ENCODE measurements around the gene RAD51B. TPM values are rescaled to one million over a fixed set of nuclear protein-coding genes. Genes with fewer than 3 reads are reported as not detected.
A peak's percentile ranks its signal among the peaks of the same experiment; 100 is the strongest.

Gene RAD51B
- total RNA-seq, 6 donors from 2014 or later: 10.6 to 63.9 (median 18.4) TPM

DNA sequence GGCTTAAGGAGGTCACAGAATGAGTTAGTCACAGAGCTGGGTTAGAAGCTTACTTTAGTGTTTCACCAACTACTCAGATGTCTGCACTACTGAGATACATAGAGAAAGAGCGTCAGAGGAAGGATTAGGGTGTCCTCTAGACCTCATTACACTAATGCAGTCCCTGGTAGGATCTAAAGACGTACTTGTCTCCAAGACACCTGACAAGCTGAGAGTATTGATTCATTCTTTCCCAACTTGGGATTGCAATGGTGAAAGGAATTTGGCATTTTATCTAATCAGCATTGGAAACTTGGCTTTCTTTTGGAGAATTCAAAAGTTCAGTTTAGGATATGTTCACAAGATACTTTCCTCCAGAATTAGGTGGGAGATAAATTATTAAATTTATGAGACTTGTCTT lies 571.2 kb downstream of the RAD51B start:
- Histone ChIP-seq H3K9me3 (no peaks in the 10 kb centered on the region), H3K36me3 (no peaks in the 10 kb centered on the region), H3K27ac (peak overlapping the region in 1 of 4 donors; percentile 13), H3K4me3 (no peak overlapping the region), H3K27me3 (no peaks in the 10 kb centered on the region), H3K4me1 (peaks cover 13 to 32% (median 30%) of the 10 kb centered on the region in 4 donors)
- TF ChIP-seq POLR2AphosphoS5 (IDR thresholded peaks at IDR 0.05) (no peak), CTCF (IDR thresholded peaks at IDR 0.05) (no peak), EP300 (IDR thresholded peaks at IDR 0.05) (no peak), POLR2A (IDR thresholded peaks at IDR 0.05) (no peak)
- 91 to 93% methylated on average over 2 of the region's 2 CpGs for WGBS, 2 donors
- DNase-seq (no peak), ATAC-seq (ENCODE audit: low FRiP score in 2 of 2) (no peak)

- 83 to 92% methylated on average over 4 of the region's 4 CpGs for WGBS, 2 donors
- TF ChIP-seq EP300 (IDR thresholded peaks at IDR 0.05): no peak
- no peak for TF ChIP-seq CTCF (IDR thresholded peaks at IDR 0.05)
- no peak for TF ChIP-seq POLR2A (IDR thresholded peaks at IDR 0.05)
- TF ChIP-seq POLR2AphosphoS5 (IDR thresholded peaks at IDR 0.05): no peak
- Histone ChIP-seq H3K4me1 (peaks cover 17 to 38% (median 32%) of the 10 kb centered on the region in 4 donors), H3K9me3 (no peaks in the 10 kb centered on the region), H3K36me3 (no peaks in the 10 kb centered on the region), H3K4me3 (no peak overlapping the region), H3K27me3 (no peaks in the 10 kb centered on the region), H3K27ac (peak overlapping the region in 3 of 4 donors; percentile 10 to 76 (median 41))
- ATAC-seq (ENCODE audit: low FRiP score in 2 of 2) (peak in 1 of 2 donors; percentile 59), DNase-seq (no peak)
These were observed 571.9 kb downstream of the RAD51B start for GRCh38 chr14:68391311-68392014.

DNA sequence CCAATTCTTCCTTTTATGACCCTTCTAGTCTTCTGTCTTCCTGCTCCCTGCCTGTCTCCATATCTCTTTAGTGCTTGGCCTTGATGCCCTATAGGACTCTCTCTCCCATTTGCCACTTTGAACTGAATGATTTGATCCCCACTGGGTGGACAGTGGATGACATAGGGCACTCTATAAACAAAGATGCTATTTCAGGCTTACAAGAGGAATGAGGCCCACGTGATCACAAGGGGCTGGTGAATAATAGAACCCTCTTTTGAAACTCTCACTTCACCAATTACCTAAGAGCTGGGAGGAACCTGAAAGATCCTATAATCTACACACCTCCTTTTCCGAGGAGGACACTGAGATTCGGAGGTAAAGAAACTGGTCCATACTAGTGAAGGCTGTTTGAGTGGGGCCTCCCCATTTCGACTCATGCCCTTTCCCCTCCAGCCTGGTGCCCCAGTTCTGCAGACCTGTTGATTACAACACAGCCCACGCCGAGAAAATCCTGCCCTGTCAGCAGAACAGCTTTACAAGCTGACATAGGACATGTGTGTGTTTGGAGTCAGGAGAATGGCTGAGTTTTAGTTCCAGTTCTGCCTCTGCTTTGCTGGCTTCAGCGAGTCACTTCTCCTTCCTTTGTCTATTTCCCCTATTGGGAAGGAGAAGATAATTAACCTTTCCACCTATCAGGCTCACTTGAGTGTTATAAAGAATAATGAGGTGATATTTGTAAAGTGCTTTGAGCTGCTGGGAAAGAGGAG lies 573.0 kb downstream of the RAD51B start:
- peak in 1 of 2 donors; percentile 50 for ATAC-seq (ENCODE audit: low FRiP score in 2 of 2)

DNA sequence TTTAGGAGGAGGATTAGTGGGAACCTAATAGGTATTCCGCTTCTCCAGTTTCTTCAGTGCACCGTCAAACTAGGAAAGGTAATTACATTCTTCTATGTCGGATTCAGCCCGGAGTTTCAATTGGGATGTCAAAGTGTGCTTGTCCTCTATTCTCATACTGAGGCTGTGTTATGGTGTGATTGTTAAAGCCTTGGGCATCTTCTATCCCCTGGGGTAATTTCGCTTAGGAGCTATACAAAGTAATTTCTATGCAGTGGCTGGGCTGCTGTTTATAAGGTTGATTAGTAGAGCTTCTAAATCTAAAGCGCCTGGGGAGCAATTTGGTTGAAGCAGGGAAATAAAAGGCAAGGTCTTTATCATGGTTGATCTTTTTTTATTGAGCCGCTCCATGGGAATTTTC lies 573.7 kb downstream of the RAD51B start:
- no peak for ATAC-seq (ENCODE audit: low FRiP score in 2 of 2)
- no peak for TF ChIP-seq POLR2AphosphoS5 (IDR thresholded peaks at IDR 0.05)
- no peak for TF ChIP-seq EP300 (IDR thresholded peaks at IDR 0.05)
- TF ChIP-seq POLR2A (IDR thresholded peaks at IDR 0.05): no peak
- no peak for TF ChIP-seq CTCF (IDR thresholded peaks at IDR 0.05)
- WGBS, 2 donors: 89 to 92% methylated on average over 7 of the region's 7 CpGs
- no peaks in the 10 kb centered on the region for H3K27me3 ChIP-seq
- H3K36me3 ChIP-seq: no peaks in the 10 kb centered on the region
- H3K9me3 ChIP-seq: no peaks in the 10 kb centered on the region
- peaks cover 29 to 50% (median 39%) of the 10 kb centered on the region in 4 donors for H3K4me1 ChIP-seq
- no peak for DNase-seq
- H3K27ac ChIP-seq: peak overlapping the region; percentile 27 to 76 (median 56)
- no peak overlapping the region for H3K4me3 ChIP-seq

More for the DNA sequence above, 573.0 kb downstream of the RAD51B start:
- H3K9me3 ChIP-seq: no peaks in the 10 kb centered on the region
- WGBS, 2 donors: 54 to 59% methylated on average over 7 of the region's 7 CpGs
- peaks cover 22 to 44% (median 33%) of the 10 kb centered on the region in 4 donors for H3K4me1 ChIP-seq
- no peaks in the 10 kb centered on the region for H3K27me3 ChIP-seq
- H3K36me3 ChIP-seq: no peaks in the 10 kb centered on the region
- peak overlapping the region; percentile 27 to 76 (median 56) for H3K27ac ChIP-seq
- peak; percentile 50 to 51 for TF ChIP-seq POLR2AphosphoS5 (IDR thresholded peaks at IDR 0.05)
- TF ChIP-seq POLR2A (IDR thresholded peaks at IDR 0.05): peak in 1 of 4 donors; percentile 28
- no peak for TF ChIP-seq EP300 (IDR thresholded peaks at IDR 0.05)
- no peak for TF ChIP-seq CTCF (IDR thresholded peaks at IDR 0.05)
- no peak overlapping the region for H3K4me3 ChIP-seq
- DNase-seq: peak in 1 of 2 donors; percentile 71

Measured in upper lobe of left lung (tissue), 6 donors.